ENCODE data around the gene KIF1B.

The KIF1B gene

GRCh38 chr1:10171105-10171767, 39.1 kb upstream of the KIF1B start:
- TF ChIP-seq CTCF (IDR thresholded peaks at IDR 0.05; ENCODE audit: low read depth, low read length) = no peak
- no peak overlapping the region for H3K4me3 ChIP-seq (ENCODE audit: low read depth, low read length)

GRCh38 chr1:10171995-10172669, 38.2 kb upstream of the KIF1B start:
- no peak for TF ChIP-seq CTCF (IDR thresholded peaks at IDR 0.05; ENCODE audit: low read depth, low read length)
- H3K4me3 ChIP-seq (ENCODE audit: low read depth, low read length) = no peak overlapping the region

GRCh38 chr1:10173582-10173981, 36.8 kb upstream of the KIF1B start:
- H3K4me3 ChIP-seq (ENCODE audit: low read depth, low read length) = no peak overlapping the region
- TF ChIP-seq CTCF (IDR thresholded peaks at IDR 0.05; ENCODE audit: low read depth, low read length) = no peak

- TF ChIP-seq CTCF (IDR thresholded peaks at IDR 0.05; ENCODE audit: low read depth, low read length) = no peak
Measured at GRCh38 chr1:10177876-10178275, 32.5 kb upstream of the KIF1B start.

GRCh38 chr1:10178597-10179405, 31.6 kb upstream of the KIF1B start:
- no peak overlapping the region for H3K4me3 ChIP-seq (ENCODE audit: low read depth, low read length)
- TF ChIP-seq CTCF (IDR thresholded peaks at IDR 0.05; ENCODE audit: low read depth, low read length) = no peak

More at GRCh38 chr1:10177876-10178275, 32.5 kb upstream of the KIF1B start:
- no peak overlapping the region for H3K4me3 ChIP-seq (ENCODE audit: low read depth, low read length)

GRCh38 chr1:10179406-10180091, 30.8 kb upstream of the KIF1B start:
- TF ChIP-seq CTCF (IDR thresholded peaks at IDR 0.05; ENCODE audit: low read depth, low read length) = no peak

More at GRCh38 chr1:10179406-10180091, 30.8 kb upstream of the KIF1B start:
- no peak overlapping the region for H3K4me3 ChIP-seq (ENCODE audit: low read depth, low read length)
